HG02678 (cell line): ENCODE measurements around the gene KLHL30.
"Not testable (repeated sequence)": the region's sequence is repeated elsewhere in the genome, so short reads cannot be mapped to it uniquely, and the experiment has no call there.

Experiments
- ATAC-seq: cut with Tn5 transposase; IDR thresholded peaks from one replicate; pipeline ENCODE4 v1.9.1; 2021; ENCODE audit warnings: mild to moderate bottlenecking, moderate library complexity; ENCODE audit not compliant: unreplicated experiment

The KLHL30 gene

GRCh38 chr2:238101891-238102841, 36.3 kb upstream of the KLHL30 start:
- ATAC-seq, result no peak

- ATAC-seq, result no peak
These were observed 35.6 kb upstream of the KLHL30 start for GRCh38 chr2:238102865-238103264.

DNA sequence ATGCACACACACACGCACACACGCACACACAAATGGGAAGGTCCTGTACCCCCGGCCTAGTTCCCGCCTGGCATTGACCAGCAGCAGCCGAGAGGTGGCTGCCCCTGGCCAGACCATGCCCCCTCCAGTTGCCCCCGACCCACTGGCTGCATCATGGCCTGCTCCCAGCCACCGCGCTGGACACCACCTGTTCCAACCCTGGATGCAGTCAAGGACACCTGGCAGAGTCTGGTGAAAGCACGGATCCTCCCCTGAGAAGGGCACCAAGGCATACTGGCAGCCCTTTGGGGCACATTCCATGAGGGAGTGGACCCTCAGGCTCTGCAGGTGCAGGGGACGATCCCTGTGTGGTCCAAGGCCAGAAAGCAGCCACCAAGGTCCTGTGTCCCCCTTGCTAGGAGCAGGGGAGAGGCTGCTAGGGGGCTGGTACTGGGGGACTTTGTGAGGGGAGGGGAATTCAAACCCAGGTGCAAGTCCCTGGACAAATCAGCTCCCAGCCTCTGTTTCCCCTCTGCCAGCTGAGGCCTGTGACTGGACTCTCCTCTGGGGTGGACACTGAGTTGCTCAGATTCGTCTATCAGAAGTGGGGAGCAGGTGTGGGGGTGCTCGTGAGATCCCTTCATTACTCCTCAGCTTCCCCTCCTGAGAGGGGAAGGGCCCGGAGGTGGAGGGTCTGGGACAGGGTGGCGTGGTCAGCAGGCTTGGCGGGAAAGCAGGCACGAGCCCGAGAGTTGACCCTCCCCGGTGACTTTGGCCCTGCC, 34.8 kb upstream of the KLHL30 start:
- ATAC-seq, result no peak

DNA sequence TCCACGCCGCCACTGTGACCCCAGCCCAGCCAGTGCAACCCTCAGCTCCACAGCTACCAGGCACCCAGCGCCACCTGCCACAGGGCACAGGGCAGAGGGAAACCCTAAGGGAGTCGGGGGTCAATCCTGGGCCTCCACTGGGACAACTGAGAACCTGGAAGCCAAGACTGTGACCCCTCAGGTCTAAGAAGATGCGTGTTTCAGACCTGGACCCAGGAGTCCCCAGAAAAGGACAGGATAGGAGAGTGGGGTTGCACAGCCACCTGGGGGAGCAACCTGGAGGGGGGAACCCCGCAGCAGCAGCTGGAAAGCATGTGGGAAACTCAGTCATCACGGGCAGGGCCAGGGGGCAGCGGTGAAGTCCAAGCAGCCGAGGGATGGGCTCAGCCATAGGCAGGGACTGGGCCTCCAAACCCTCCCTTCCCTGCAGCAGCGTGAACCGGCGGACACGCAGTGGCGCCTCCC, 34.2 kb upstream of the KLHL30 start:
- no peak for ATAC-seq

DNA sequence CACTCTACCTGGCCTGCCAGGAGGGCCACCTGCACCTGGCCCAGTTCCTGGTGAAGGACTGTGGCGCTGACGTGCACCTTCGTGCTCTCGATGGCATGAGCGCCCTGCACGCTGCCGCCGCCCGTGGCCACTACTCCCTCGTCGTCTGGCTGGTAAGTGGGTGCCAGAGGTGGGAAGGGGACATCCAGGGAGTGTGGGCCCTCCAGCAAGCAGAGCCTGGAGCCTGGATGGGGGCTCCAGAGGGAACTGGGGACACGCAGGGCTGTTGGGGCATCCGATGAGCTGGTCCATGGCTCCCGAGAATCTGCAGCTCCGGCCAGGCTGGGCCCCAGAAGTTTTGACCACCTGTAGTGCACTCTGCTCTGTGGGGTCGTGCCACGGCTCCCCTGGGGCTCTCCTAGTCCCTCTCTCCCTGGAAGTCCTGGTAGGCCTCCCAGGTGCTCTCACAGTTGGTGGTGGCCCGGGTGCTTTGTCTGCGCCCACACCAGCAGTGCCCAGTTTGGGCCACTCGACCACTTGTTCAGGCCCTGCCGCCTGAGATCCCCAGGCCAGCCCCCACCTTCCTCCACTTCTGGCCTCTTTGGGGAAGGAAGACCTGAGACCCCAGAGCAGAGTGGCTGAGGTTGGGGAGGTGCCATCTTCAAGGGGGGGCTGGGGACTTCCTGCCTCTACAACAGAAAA, 33.6 kb upstream of the KLHL30 start:
- ATAC-seq, result no peak

DNA sequence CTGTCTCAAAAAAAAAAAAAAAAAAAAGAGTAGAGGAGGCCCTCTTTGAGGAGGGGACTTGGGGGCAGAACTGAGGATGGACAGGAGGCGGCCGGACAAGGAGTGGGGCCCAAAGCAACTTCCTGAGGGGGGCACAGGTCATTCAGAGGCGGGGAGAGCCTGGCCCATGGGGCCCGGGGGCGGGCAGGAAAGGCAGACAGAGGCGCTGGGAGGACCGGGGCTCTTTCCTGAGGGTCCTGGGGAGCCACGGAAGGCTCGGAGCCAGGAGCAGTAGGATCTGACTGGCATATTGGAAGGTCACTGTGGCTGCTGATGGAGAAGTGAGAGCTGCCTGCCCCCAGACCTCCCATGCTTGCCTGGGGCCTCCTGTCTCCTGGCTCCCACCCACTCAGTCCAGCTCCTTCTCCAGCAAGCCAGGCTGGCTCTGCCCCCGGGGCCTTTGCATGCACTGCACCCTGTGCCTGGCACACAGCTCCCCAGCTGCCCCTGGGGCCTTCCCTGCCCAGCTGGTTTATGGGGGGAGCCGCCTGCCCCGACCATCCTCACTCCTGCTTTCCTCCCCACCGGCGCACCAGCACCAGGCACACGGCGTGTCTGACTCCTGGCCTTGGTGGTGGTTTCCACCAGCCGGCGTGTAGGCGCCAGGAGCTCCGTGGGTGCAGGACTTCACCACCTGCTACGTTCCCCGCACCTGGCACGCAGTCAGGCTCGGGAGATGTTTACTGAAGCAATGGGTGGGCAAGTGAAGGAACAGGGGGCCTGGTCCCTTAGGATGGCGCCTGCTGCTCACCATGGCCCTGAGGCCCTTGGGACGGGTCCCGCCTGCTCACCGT, 32.7 kb upstream of the KLHL30 start:
- ATAC-seq, result no peak

DNA sequence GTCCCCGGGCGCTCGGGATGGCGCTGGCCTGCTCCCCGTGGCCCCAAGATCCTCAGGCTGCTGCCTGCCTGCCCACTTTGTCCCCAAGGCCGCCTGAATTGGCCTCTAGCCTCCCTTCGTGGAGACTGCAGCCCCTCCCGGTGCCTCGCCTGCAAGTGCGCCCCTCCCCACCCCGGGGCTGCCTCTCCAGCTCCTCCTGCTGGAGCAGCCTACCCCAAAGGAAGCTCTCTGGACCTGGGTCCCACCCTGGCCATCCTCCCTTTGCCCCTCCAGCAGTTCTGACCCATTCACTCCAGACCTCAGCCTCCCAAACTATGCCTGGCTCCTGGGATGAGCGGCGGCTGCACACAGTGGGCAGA, 32.1 kb upstream of the KLHL30 start:
- no peak for ATAC-seq

DNA sequence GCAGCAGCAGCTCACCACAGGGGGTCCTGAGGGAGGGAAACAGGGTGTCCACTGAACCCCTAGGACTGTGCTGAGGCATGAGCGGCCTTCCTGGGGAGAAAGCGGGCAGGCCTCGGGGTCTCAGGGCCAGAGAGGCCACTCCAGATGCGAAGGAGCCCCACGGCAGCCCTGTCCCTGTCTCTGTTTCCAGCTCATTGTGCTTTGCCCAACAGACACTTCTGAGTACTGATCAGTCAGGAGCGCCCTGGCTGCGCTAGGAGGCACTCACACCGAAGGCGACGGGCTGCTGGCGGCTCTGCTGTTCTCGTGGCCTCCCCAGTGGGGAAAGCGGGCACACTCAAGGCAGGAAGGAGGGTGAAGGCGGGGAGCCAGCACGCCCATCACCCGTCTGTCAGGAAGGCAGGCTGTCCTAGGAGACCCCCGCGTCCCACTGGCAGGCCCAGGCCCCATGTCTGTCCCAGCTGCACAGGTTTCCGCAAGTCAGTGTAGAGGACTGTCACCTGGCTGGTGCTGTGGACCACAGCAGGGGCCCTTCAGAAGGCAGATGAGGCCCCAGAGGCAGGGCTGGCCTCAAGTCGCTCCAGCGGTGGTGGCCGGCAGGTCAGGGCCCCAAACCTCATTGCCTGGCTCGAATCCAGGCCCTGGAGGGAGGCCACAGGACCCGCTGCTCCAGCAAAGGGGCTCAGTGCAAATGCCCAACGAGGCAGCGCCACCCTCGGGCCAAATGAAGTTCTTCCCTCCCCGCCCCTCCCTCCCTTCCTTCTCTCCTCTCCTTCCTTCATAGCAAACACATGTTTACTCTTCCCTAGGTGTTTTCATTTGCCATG, 31.6 kb upstream of the KLHL30 start:
- ATAC-seq, result peak; percentile 16

GRCh38 chr2:238107525-238108422, 30.7 kb upstream of the KLHL30 start:
- peak; percentile 65 for ATAC-seq

- ATAC-seq, result peak; percentile 76
These were observed 29.9 kb upstream of the KLHL30 start for GRCh38 chr2:238108423-238109183.

DNA sequence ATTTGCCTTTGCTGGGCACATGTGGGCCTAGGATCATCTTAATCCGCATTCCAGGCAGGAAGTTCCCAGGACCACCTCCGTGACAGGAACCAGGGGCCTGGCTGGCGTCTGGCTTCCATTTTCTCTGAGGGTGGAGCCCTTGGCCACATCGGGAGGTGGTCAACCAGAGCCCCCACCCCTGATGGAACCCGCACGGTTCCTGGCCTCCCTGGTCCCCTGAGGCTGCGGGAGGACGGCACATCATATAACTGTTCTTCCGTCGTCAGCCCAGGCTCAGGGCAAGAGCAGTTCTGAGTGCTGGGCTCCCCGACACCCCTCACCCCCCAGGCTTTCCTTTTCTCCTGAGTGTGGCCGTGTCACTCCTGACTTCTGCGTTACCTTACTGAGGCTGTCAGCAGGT, 24.9 kb upstream of the KLHL30 start:
- no peak for ATAC-seq

GRCh38 chr2:238114331-238114841, 24.1 kb upstream of the KLHL30 start:
- ATAC-seq, result no peak

GRCh38 chr2:238114851-238115660, 23.4 kb upstream of the KLHL30 start:
- no peak for ATAC-seq

GRCh38 chr2:238115709-238116108, 22.8 kb upstream of the KLHL30 start:
- ATAC-seq, result not testable (repeated sequence)

DNA sequence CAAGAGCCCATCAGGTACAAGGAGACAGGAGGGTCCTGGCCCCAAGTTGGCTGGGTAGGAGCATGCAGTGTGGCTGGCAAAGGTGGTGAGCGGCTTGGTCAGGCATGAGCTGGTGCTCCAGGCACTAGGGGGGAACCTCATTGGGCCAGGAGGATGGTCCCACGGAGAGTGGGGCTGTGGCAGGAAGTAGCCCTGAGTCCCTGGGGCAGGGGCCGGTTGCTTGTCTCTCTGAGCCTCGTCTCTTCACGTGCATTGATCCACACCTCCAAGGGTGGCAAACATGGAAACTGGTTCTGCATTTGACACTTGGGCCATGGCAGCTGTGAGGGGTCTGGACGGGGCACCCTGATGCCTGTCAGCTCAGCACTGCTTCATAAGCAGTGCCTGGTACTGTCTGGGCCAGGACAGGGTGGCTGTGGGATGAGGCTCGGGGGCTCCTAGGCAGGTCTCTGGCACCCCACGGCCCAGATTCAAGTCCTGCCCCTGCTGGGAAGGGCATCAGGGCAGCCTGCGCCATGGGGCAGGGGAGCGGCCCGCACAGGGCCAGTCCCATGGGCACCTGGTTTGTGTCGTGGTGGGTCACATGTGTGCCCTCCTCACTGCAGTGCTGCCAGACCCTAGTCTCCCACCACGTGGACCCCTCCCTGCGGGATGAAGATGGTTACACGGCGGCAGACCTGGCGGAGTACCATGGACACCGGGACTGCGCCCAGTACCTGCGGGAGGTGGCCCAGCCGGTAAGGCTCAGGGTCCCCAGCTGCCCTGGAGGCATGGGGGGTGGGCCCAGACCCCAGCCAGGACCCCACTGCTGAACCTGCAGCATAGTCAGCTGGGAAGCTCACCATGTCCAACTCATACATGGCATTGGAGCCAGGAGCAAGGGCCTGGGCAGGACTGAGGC, 21.9 kb upstream of the KLHL30 start:
- no peak for ATAC-seq
